DOHH2 (cell line): ENCODE measurements around the gene VIL1.

ENCODE experiments used
- CTCF ChIP-seq: fragments of 200-600 bp; sonication (generic); IDR thresholded peaks from one replicate; pipeline ENCODE4 v1.5.1; 2014; ENCODE audit warnings: antibody characterized with exemption, mild to moderate bottlenecking, low read depth, low read length; ENCODE audit not compliant: poor library complexity, severe bottlenecking
- EZH2phosphoT487 ChIP-seq: fragments of 200-600 bp; sonication (generic); IDR thresholded peaks from 2 replicates; pipeline ENCODE4 v1.6.1; 2017; ENCODE audit warnings: borderline replicate concordance, mild to moderate bottlenecking, antibody characterized with exemption, low read length, moderate library complexity, mixed read lengths

GRCh38 chr2:218395826-218396687, 22.9 kb upstream of the VIL1 start:
- TF ChIP-seq CTCF, result peak; percentile 85
- no peak for TF ChIP-seq EZH2phosphoT487
